ENCODE results near the gene SCNM1. TPM values are rescaled to one million over a fixed set of nuclear protein-coding genes. Genes with fewer than 3 reads are reported as not detected.

SCNM1 gene
- total RNA-seq (2014; rRNA removed) = 25.5 and 31.9 TPM in 2 replicates
- polyA plus RNA-seq (2012) = 66.3 TPM

- peak; percentile 99 for DNase-seq (ENCODE audit: low read depth)
These were observed at the start of gene SCNM1, which contains the start of gene LYSMD1 for GRCh38 chr1:151165738-151166504. Gene SCNM1 (plus strand): TSS chr1:151166144. CDS start chr1:151166153, 9 bp downstream. Gene LYSMD1 (minus strand): TSS chr1:151165902. CDS start chr1:151165258, 644 bp downstream.

- DNase-seq (ENCODE audit: low read depth) = no peak
These were observed 41.1 kb upstream of the SCNM1 start for GRCh38 chr1:151124763-151125403.

GRCh38 chr1:151128800-151129199 lies 37.1 kb upstream of the SCNM1 start:
- no peak for DNase-seq (ENCODE audit: low read depth)

GRCh38 chr1:151130987-151131586 lies 34.9 kb upstream of the SCNM1 start:
- no peak for DNase-seq (ENCODE audit: low read depth)

- no peak for DNase-seq (ENCODE audit: low read depth)
These were observed 34.1 kb upstream of the SCNM1 start for GRCh38 chr1:151131701-151132334.

GRCh38 chr1:151132335-151133017 lies 33.5 kb upstream of the SCNM1 start:
- no peak for DNase-seq (ENCODE audit: low read depth)

GRCh38 chr1:151133018-151133806 lies 32.7 kb upstream of the SCNM1 start:
- no peak for DNase-seq (ENCODE audit: low read depth)

- DNase-seq (ENCODE audit: low read depth) = peak; percentile 17
These were observed 31.5 kb upstream of the SCNM1 start for GRCh38 chr1:151134396-151134795.

GRCh38 chr1:151134991-151135390 lies 31.0 kb upstream of the SCNM1 start:
- DNase-seq (ENCODE audit: low read depth) = no peak

- no peak for DNase-seq (ENCODE audit: low read depth)
These were observed 30.2 kb upstream of the SCNM1 start for GRCh38 chr1:151135433-151136385.

GRCh38 chr1:151137789-151138188 lies 28.2 kb upstream of the SCNM1 start:
- DNase-seq (ENCODE audit: low read depth) = no peak

GRCh38 chr1:151142411-151143056 lies 23.4 kb upstream of the SCNM1 start:
- peak; percentile 67 for DNase-seq (ENCODE audit: low read depth)

GRCh38 chr1:151143057-151143435 lies 22.9 kb upstream of the SCNM1 start:
- peak; percentile 22 for DNase-seq (ENCODE audit: low read depth)

- DNase-seq (ENCODE audit: low read depth) = no peak
These were observed 22.0 kb upstream of the SCNM1 start for GRCh38 chr1:151143986-151144385.

- DNase-seq (ENCODE audit: low read depth) = peak; percentile 10
These were observed 21.3 kb upstream of the SCNM1 start for GRCh38 chr1:151144474-151145303.

- DNase-seq (ENCODE audit: low read depth) = peak; percentile 12
These were observed 20.5 kb upstream of the SCNM1 start for GRCh38 chr1:151145304-151146071.

- no peak for DNase-seq (ENCODE audit: low read depth)
These were observed 19.9 kb upstream of the SCNM1 start for GRCh38 chr1:151146072-151146411.

Measured in LHCN-M2 (cell line).